Measurements from ENCODE around the gene GNL1. TPM values are rescaled to one million over a fixed set of nuclear protein-coding genes. Genes with fewer than 3 reads are reported as not detected.

Gene GNL1
- total and polyA plus RNA-seq, 10 of the 15 experiments (the other 5 are each of a cell fraction or from before 2014, with no cell fraction given) = 0.18 to 64.5 (median 45.5) TPM

GRCh38 chr6:30600451-30600961, 44.2 kb upstream of the GNL1 start:
- intact Hi-C loops (cut with micrococcal nuclease; ENCODE audit: unreplicated experiment) (no loop called here), in situ Hi-C loops (cut with MboI) (no loop called here)
- Histone ChIP-seq H3K27me3 (replicated peaks in 1 of 2; ENCODE audit: control insufficient read depth in 2 of 2, insufficient read depth in 2 of 2, low read length in 1 of 2) (no peaks in the 10 kb centered on the region), H3K4me1 (ENCODE audit: control insufficient read depth, insufficient read depth, low read length) (no peaks in the 10 kb centered on the region; the same call in 1 of the 2 replicates), H3K9ac (ENCODE audit: control insufficient read depth, insufficient read depth, low read length) (no peak overlapping the region), H3K4me2 (ENCODE audit: control insufficient read depth, insufficient read depth) (no peak overlapping the region), H3K4me3 (no peak overlapping the region), H3K36me3 (ENCODE audit: control insufficient read depth in 2 of 2, insufficient read depth in 2 of 2, low read length in 1 of 2) (peaks cover 20 to 31% of the 10 kb centered on the region in 2 experiments; a peak in 3 of 4 replicates), H4K20me1 (ENCODE audit: control insufficient read depth, insufficient read depth) (peaks cover 3% of the 10 kb centered on the region; the same call in 1 of the 2 replicates), H3K79me2 (ENCODE audit: control insufficient read depth, insufficient read depth, low read length) (no peaks in the 10 kb centered on the region), H2AFZ (ENCODE audit: control insufficient read depth, low read depth, low read length) (no peak overlapping the region), H3K9me3 (replicated peaks; ENCODE audit: control insufficient read depth, insufficient read depth, low read length) (no peaks in the 10 kb centered on the region), H3K27ac (ENCODE audit: control insufficient read depth, insufficient read depth) (no peak overlapping the region)
- TF ChIP-seq MAX (IDR thresholded peaks at IDR 0.05; ENCODE audit: low read depth, low read length) (no peak), POLR2A (IDR thresholded peaks at IDR 0.05; ENCODE audit: low read depth, low read length) (peak; percentile 47; the same call in 1 of the 2 replicates), POLR2AphosphoS5 (IDR thresholded peaks at IDR 0.05; ENCODE audit: low read length) (0 out of 2 replicates have a peak, but pooled peaks have one; percentile 9), ZSCAN29 (IDR thresholded peaks at IDR 0.05) (no peak), TCF7 (IDR thresholded peaks at IDR 0.05; ENCODE audit: borderline replicate concordance) (no peak), PML (IDR thresholded peaks at IDR 0.05; ENCODE audit: low read length) (no peak)
- ChIA-PET POLR2A (interaction anchor here (0.6 to 2.5 kb wide), 3 partner anchors 12 to 674 kb away, joined by 6 to 10 read pairs (median 9); no protein-coding TSS in a partner anchor), SMC1A (ENCODE audit: uncharacterized antibody, unreplicated experiment) (interaction anchor here (0.8 to 3.5 kb wide), 6 partner anchors 10 to 284 kb away, joined by 3 to 16 read pairs (median 4); partner anchors contain the start of gene DDR1), RAD21 (ENCODE audit: unreplicated experiment) (interaction anchor here (0.9 kb wide), 2 partner anchors 10 to 118 kb away, joined by 3 read pairs; no protein-coding TSS in a partner anchor), CTCF (interaction anchor here (0.6 to 10.3 kb wide), 6 partner anchors 9 to 924 kb away, joined by 3 to 188 read pairs (median 6); no protein-coding TSS in a partner anchor)
- FAIRE-seq = no peak
- no peak for DNase-seq (ENCODE audit: low read depth, low spot score)
- no peak for ATAC-seq
- TSS peak; percentile 19 for BruUV-seq (replicated peaks)
- WGBS (ENCODE audit: insufficient coverage, insufficient replicate concordance, low lambda C conversion rate, missing lambda C conversion rate) = 87% methylated on average over 10 of the region's 10 CpGs

Measured in GM12878 (cell line).